Measurements from ENCODE around the gene AQP9. TPM values are rescaled to one million over a fixed set of nuclear protein-coding genes. Genes with fewer than 3 reads are reported as not detected.

The AQP9 gene
- total RNA-seq, 2 experiments from 2014 or later: not detected

DNA sequence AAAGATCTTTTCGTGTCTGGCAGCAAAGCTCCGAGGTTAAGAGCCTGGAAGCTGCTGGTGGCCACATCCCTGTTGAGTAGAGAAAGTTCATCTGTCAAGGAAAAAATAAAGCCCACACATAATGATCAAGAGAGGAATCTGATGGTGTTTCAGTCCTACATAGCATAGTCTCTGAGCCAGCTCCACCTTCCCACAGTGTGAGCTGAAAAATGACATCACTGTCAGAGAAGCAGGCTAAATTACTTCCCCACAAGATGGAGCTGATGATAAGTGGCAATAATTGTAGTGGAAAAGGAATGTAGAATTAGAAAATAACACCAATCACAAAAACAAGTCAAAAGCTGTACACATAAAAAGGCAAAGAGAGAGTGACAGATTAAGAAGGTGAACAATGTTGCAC lies 84.5 kb downstream of the AQP9 start:
- Mint-ChIP-seq H3K4me3 (no peak overlapping the region), H3K9me3 (no peaks in the 10 kb centered on the region), H3K27me3 (ENCODE audit: low read depth) (peaks cover 4% of the 10 kb centered on the region), H3K4me1 (ENCODE audit: low read depth) (no peaks in the 10 kb centered on the region), H3K27ac (no peak overlapping the region), H3K36me3 (ENCODE audit: low read depth) (no peaks in the 10 kb centered on the region)
- CTCF ChIA-PET: interaction anchor here (0.6 to 1.1 kb wide), 2 partner anchors 38 to 172 kb away, joined by 3 to 4 read pairs; no protein-coding TSS in a partner anchor
- intact Hi-C loops (cut with micrococcal nuclease): no loop called here
- DNase-seq: no peak

DNA sequence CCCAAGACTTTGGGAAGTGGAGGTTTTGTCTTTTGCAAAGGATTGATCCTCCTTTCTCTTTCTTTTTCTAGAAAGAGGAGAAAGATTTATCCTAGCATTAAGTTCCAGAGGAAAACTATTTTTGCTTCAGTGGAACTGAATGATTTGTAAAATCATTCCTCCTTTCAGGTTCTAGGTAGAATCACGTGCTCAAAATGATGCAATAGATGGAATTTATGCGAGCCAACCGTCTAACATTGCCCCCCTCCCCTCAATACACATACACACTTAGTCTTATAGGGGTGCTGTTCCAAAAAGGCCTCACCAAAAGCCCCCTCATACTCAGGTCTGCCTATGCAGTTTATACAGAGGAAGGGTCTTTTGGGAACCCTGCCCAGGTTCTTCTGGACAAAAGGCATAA lies 85.3 kb downstream of the AQP9 start:
- DNase-seq: no peak
- CTCF ChIA-PET: no interaction called here
- H3K27ac Mint-ChIP-seq: no peak overlapping the region
- H3K36me3 Mint-ChIP-seq (ENCODE audit: low read depth): no peaks in the 10 kb centered on the region
- intact Hi-C loops (cut with micrococcal nuclease): no loop called here
- H3K4me1 Mint-ChIP-seq (ENCODE audit: low read depth): peaks cover 5% of the 10 kb centered on the region
- H3K4me3 Mint-ChIP-seq: no peak overlapping the region
- H3K9me3 Mint-ChIP-seq: no peaks in the 10 kb centered on the region
- peaks cover 4% of the 10 kb centered on the region for H3K27me3 Mint-ChIP-seq (ENCODE audit: low read depth)

DNA sequence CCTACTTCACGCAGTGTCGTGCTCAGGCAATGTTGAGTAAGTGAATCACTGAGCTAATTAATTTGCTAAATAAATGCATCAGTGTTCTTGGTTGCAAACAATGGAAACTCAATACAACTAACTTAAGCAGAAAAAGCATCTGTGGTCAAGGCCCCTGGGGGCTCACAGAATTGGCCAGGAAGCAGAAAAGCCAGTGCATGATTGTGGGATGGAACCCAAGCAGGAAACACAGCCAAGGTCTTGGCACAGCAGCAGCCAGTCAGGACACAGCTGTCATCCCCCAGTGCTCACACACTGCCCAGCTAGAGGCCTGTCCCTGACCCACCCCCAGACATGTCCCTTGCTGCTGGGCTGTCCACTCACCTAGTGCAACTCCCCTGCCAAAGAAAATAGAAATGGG lies 85.9 kb downstream of the AQP9 start:
- Mint-ChIP-seq H3K4me1 (ENCODE audit: low read depth) (peaks cover 11% of the 10 kb centered on the region), H3K36me3 (ENCODE audit: low read depth) (no peaks in the 10 kb centered on the region), H3K27me3 (ENCODE audit: low read depth) (peaks cover 4% of the 10 kb centered on the region), H3K9me3 (no peaks in the 10 kb centered on the region), H3K27ac (no peak overlapping the region), H3K4me3 (no peak overlapping the region)
- DNase-seq: no peak
- intact Hi-C loops (cut with micrococcal nuclease): no loop called here
- CTCF ChIA-PET: interaction anchor here (0.5 to 0.8 kb wide), 2 partner anchors 41 to 122 kb away, joined by 3 read pairs; no protein-coding TSS in a partner anchor

DNA sequence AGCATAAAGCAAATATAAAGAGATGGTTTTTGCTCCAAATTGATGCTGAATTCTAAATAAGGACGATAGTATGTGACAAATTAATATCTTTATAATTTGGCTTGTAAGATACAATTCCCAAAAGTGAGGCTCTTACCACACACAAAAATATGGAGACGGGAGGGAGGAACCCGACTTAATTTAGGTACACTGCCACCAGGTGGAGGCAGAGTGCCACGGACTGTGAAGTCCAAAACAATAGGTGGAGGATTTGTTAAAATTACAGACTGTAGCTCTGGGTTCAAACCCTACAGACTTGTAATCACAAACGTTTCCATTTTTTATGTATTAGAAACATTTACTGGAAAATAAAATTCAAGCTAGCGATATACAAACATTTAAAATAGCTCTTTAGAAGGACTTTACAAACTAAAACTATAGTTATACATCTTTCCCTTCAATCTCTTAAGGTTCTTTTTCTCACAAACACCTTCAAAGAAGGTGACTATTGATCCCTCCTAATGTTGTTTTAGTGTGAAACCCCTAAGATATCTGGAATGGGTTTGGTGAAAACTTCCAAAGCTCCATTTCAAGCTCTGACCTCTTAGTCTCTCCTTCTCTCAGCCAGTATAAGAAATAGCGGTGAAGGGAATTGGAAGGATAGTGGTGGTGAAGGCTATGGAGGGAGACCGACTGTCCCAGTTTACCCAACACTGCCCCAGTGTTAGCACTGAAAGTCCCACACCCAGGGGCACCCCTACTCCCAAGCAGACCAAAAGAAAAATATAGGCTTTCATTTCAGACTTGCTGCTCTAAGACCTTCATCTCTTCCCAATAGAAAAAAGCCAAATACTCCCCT lies 89.7 kb downstream of the AQP9 start:
- Mint-ChIP-seq H3K4me1 (ENCODE audit: low read depth) (peaks cover 14% of the 10 kb centered on the region), H3K27ac (no peak overlapping the region), H3K27me3 (ENCODE audit: low read depth) (peaks cover 2% of the 10 kb centered on the region), H3K9me3 (no peaks in the 10 kb centered on the region), H3K36me3 (ENCODE audit: low read depth) (no peaks in the 10 kb centered on the region), H3K4me3 (no peak overlapping the region)
- CTCF ChIA-PET: interaction anchor here (0.6 to 1.7 kb wide), 31 partner anchors 12 to 1309 kb away, joined by 3 to 7 read pairs (median 3); partner anchors contain the start of gene ADAM10
- intact Hi-C loops (cut with micrococcal nuclease): loop anchor here (1.0 to 5.0 kb wide), 5 partner anchors 43 to 729 kb away; no protein-coding TSS in a partner anchor
- DNase-seq: peak; percentile 85

DNA sequence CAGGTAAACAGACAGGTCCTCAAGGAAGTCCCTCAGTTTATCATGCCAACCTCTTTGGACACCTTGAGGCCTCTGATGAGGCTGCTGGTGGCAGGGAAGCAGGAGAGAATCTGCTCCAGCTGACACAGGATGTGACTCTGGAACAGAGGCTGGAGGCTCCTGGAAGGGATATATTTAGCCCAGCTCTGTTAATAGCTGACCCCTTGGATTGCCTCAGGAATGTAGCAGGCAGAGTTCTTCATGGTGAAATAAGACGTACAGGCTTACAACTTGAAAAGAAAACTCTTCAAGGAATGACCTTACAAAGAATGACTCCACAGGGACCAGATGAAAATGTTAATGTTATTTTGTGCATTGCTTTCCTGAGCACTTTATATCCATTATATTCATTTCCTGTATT lies 90.5 kb downstream of the AQP9 start:
- Mint-ChIP-seq H3K4me3 (no peak overlapping the region), H3K27ac (no peak overlapping the region), H3K4me1 (ENCODE audit: low read depth) (peaks cover 14% of the 10 kb centered on the region), H3K9me3 (no peaks in the 10 kb centered on the region), H3K27me3 (ENCODE audit: low read depth) (peaks cover 2% of the 10 kb centered on the region), H3K36me3 (ENCODE audit: low read depth) (no peaks in the 10 kb centered on the region)
- no peak for DNase-seq
- intact Hi-C loops (cut with micrococcal nuclease): loop anchor here (5.0 kb wide), 3 partner anchors 84 to 729 kb away; no protein-coding TSS in a partner anchor
- CTCF ChIA-PET: interaction anchor here (0.8 to 1.7 kb wide), 13 partner anchors 14 to 530 kb away, joined by 3 to 7 read pairs (median 4); no protein-coding TSS in a partner anchor

DNA sequence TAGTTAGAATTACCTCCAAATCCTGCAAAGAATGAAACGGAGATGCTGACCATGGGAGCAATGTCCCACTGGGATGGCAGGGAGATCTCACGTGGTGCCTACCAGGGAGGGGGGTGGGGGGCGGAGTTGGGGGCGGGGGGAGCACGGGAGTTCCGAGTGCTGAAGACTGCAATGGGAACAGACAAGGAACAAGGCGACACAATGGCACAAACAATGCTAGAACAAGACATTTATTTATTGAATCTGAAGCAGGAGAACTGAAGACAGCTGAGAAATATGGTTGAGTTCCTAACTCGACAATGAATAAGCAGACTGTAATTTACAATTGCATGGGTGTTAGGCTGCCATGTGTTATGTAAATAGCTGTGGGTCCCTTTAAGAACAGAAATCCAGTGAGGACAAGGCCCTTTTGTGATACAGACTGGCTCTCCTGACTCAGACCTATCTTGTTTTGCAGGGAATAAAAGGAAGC lies 91.2 kb downstream of the AQP9 start:
- CTCF ChIA-PET: interaction anchor here (0.7 to 0.8 kb wide), 2 partner anchors 507 to 533 kb away, joined by 3 read pairs; no protein-coding TSS in a partner anchor
- Mint-ChIP-seq H3K9me3 (no peaks in the 10 kb centered on the region), H3K27me3 (ENCODE audit: low read depth) (peaks cover 2% of the 10 kb centered on the region), H3K4me1 (ENCODE audit: low read depth) (peaks cover 14% of the 10 kb centered on the region), H3K27ac (no peak overlapping the region), H3K4me3 (no peak overlapping the region), H3K36me3 (ENCODE audit: low read depth) (no peaks in the 10 kb centered on the region)
- intact Hi-C loops (cut with micrococcal nuclease): loop anchor here (5.0 kb wide), 3 partner anchors 83 to 728 kb away; no protein-coding TSS in a partner anchor
- no peak for DNase-seq

DNA sequence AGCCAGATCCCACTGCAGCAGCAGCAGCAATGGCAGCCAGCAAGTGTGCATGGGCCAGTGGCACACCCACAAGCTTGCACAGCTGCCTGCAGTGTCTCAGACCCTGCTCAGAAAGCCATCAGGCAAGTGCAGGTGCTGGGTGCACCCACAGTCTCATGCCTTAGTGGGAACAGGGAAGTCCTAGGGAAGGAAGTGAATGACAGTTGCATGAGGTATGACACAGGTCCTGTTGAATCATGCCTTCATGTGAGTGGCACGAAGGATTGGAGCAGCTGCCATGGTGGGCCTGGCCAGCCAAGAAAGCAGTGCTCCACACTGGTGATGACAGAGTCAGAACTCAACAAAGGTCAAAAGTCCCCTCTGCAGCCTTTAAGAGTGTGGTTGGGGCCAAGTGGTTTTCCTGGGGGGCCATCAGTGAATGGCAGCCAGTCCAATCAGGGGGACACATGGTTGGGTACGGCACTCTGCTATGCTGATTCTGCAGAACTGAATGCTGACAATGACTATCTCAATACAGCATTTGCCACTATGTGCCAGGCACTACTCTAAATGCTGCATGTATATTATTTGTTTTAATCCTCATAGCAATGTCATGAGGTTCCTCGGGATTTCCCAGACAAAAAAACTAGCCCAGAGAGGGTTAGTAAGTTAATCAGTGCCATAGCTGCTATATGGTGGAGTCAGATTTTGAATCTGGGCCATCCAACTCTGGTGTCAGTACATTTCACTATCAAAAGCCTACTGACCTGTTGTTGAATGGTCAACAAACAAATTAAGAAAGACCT lies 94.3 kb downstream of the AQP9 start:
- no peak for DNase-seq
- Mint-ChIP-seq H3K27ac (no peak overlapping the region), H3K4me3 (no peak overlapping the region), H3K27me3 (ENCODE audit: low read depth) (peaks cover 2% of the 10 kb centered on the region), H3K36me3 (ENCODE audit: low read depth) (no peaks in the 10 kb centered on the region), H3K9me3 (peaks cover 2% of the 10 kb centered on the region), H3K4me1 (ENCODE audit: low read depth) (peaks cover 14% of the 10 kb centered on the region)
- CTCF ChIA-PET: interaction anchor here (0.7 kb wide), 1 partner anchor 15 kb away, joined by 3 read pairs; no protein-coding TSS in a partner anchor
- intact Hi-C loops (cut with micrococcal nuclease): no loop called here

DNA sequence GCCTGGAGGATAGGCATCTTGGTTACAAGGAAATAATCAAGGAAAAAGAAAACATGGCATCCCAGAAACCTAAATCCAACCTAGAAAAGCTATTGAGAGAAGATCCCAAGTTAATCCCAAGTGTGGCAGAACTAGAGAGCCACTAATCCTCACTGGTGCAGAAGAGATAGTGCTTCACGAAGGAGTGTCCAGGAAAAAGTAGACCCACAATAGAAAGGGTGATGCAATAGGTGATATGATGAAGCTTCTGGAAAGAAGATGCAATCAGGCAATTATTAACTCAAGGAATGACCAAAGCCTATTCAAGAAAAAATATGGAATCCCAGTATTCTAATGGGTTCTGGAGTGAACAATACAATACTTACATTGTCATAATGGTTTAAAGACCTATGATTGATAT lies 95.2 kb downstream of the AQP9 start:
- intact Hi-C loops (cut with micrococcal nuclease): no loop called here
- H3K27ac Mint-ChIP-seq: no peak overlapping the region
- no peaks in the 10 kb centered on the region for H3K36me3 Mint-ChIP-seq (ENCODE audit: low read depth)
- H3K4me3 Mint-ChIP-seq: no peak overlapping the region
- H3K9me3 Mint-ChIP-seq: peaks cover 2% of the 10 kb centered on the region
- CTCF ChIA-PET: no interaction called here
- peaks cover 10% of the 10 kb centered on the region for H3K4me1 Mint-ChIP-seq (ENCODE audit: low read depth)
- peaks cover 2% of the 10 kb centered on the region for H3K27me3 Mint-ChIP-seq (ENCODE audit: low read depth)
- DNase-seq: no peak

Other genes with a start within 250 kb of the AQP9 start
- not detected for gene ALDH1A2, start 72.7 kb upstream of the AQP9 start, total RNA-seq